HepG2 (cell line): ENCODE results near the gene FOLR3. TPM values are rescaled to one million over a fixed set of nuclear protein-coding genes. Genes with fewer than 3 reads are reported as not detected.
A peak's percentile ranks its signal among the peaks of the same experiment; 100 is the strongest.

Experiments used
- ARNTL ChIP-seq: sonication (generic); formaldehyde crosslinking; IDR thresholded peaks from 2 replicates; pipeline ENCODE4 v1.4.0; 2020; ENCODE audit warnings: mild to moderate bottlenecking, missing genetic modification reagents
- CREB1 ChIP-seq, 2 experiments: fragments of 450-650 bp in 1 of 2; IDR thresholded peaks; 2 replicates each; pipeline ENCODE4 v1.6.1; 2016 to 2017; ENCODE audit warnings: control low read depth in 1 of 2, mild to moderate bottlenecking in 1 of 2, missing compliant biosample characterization in 1 of 2, missing genetic modification characterization in 1 of 2
- CSRNP1 ChIP-seq: sonication (generic); formaldehyde crosslinking; IDR thresholded peaks from 2 replicates; pipeline ENCODE4 v1.8.1; 2023; ENCODE audit warnings: mild to moderate bottlenecking, missing genetic modification reagents
- KAT7 ChIP-seq: IDR thresholded peaks from 2 replicates; pipeline ENCODE4 v1.6.1; 2018; ENCODE audit warnings: borderline replicate concordance, missing compliant biosample characterization
- KDM3A ChIP-seq: IDR thresholded peaks from 2 replicates; pipeline ENCODE4 v1.6.1; 2018; ENCODE audit warnings: low read depth, missing compliant biosample characterization
- KIAA2018 ChIP-seq: sonication (generic); formaldehyde crosslinking; IDR thresholded peaks from 2 replicates; pipeline ENCODE4 v1.5.0; 2020; ENCODE audit warnings: mild to moderate bottlenecking, missing genetic modification reagents, borderline replicate concordance
- MAFF ChIP-seq: IDR thresholded peaks from 2 replicates; pipeline ENCODE4 v1.6.1; 2011; ENCODE audit warnings: low read depth, low read length, improper control_type of control experiment
- NFKBIZ ChIP-seq: IDR thresholded peaks from 2 replicates; pipeline ENCODE4 v1.6.1; 2018; ENCODE audit warnings: missing genetic modification reagents, missing compliant biosample characterization
- NR1H2 ChIP-seq: sonication (generic); formaldehyde crosslinking; IDR thresholded peaks from 2 replicates; pipeline ENCODE4 v1.8.1; 2022; ENCODE audit warnings: low read depth, missing genetic modification reagents, borderline replicate concordance
- PHB2 ChIP-seq: fragments of 450-650 bp; IDR thresholded peaks from 2 replicates; pipeline ENCODE4 v1.6.1; 2018; ENCODE audit not compliant: partially characterized antibody
- TBX2 ChIP-seq: sonication (generic); formaldehyde crosslinking; IDR thresholded peaks from 2 replicates; pipeline ENCODE4 v1.5.0; 2020; ENCODE audit warnings: missing genetic modification reagents, mild to moderate bottlenecking, borderline replicate concordance
- ZHX1 ChIP-seq: sonication (generic); formaldehyde crosslinking; IDR thresholded peaks from 2 replicates; pipeline ENCODE4 v1.8.1; 2022; ENCODE audit warnings: low read depth, mild to moderate bottlenecking, missing genetic modification reagents
- ZNF256 ChIP-seq: sonication (generic); formaldehyde crosslinking; conservative IDR thresholded peaks from 2 replicates; pipeline ENCODE4 v1.4.0; 2020; ENCODE audit warnings: missing genetic modification reagents
- ZNF30 ChIP-seq: sonication (generic); formaldehyde crosslinking; IDR thresholded peaks from 2 replicates; pipeline ENCODE4 v1.5.0; 2020; ENCODE audit warnings: mild to moderate bottlenecking, missing genetic modification reagents
- ZNF557 ChIP-seq: sonication (generic); formaldehyde crosslinking; IDR thresholded peaks from 2 replicates; pipeline ENCODE4 v1.4.0; 2020; ENCODE audit warnings: missing genetic modification reagents
- ZNF562 ChIP-seq: sonication (generic); formaldehyde crosslinking; IDR thresholded peaks from 2 replicates; pipeline ENCODE4 v1.8.0; 2022; ENCODE audit warnings: missing genetic modification reagents, borderline replicate concordance
- polyA plus RNA-seq, 8 experiments: library from polyadenylated mRNA; depleted of rRNA in 3 of 8; stranded (reverse) in 7 of 8; unstranded in 1 of 8; fragments of >200 nt; fragmentation: Illumina TruSeq in 4 of 8; extraction: Trizol in 4 of 8; gene quantifications; 2 replicates each; pipeline versions ENCODE4 v1.2.1 to v1.2.3, GENCODE V29; 2011 to 2016; ENCODE audit warnings: low read depth in 4 of 8, missing spikeins in 1 of 8, mixed read lengths in 1 of 8; ENCODE audit not compliant: insufficient read depth in 1 of 8
- total RNA-seq, 5 experiments: library from RNA; depleted of rRNA; stranded (reverse); fragments of >200 nt; fragmentation: Illumina TruSeq; extraction: Trizol; gene quantifications; 2 replicates each; pipeline ENCODE4 v1.2.3, GENCODE V29; 2016; ENCODE audit warnings: low read depth in 1 of 5

FOLR3 gene
- total and polyA plus RNA-seq, 2 of the 13 experiments (the other 11 are each of a cell fraction or from before 2014, with no cell fraction given) = not detected

- TF ChIP-seq KIAA2018 (CRISPR knock-in tag) (no peak), NFKBIZ (CRISPR knock-in tag) (0 out of 2 replicates have a peak, but pooled peaks have one; percentile 7), NR1H2 (CRISPR knock-in tag) (no peak), CREB1 (IDR thresholded peaks at IDR 0.05) (no peak), CREB1 (CRISPR knock-in tag; IDR thresholded peaks at IDR 0.05) (peak; percentile 48; the same call in 1 of the 2 replicates), CSRNP1 (CRISPR knock-in tag) (no peak), KAT7 (CRISPR knock-in tag) (no peak), ZNF256 (0 out of 2 replicates have a peak, but pooled peaks have one; percentile 3), PHB2 (no peak), ZNF30 (CRISPR knock-in tag) (no peak), MAFF (no peak), ZHX1 (CRISPR knock-in tag) (no peak), TBX2 (CRISPR knock-in tag) (0 out of 2 replicates have a peak, but pooled peaks have one; percentile 3), ARNTL (CRISPR knock-in tag) (no peak), KDM3A (CRISPR knock-in tag) (no peak), ZNF557 (CRISPR knock-in tag) (no peak), ZNF562 (CRISPR knock-in tag) (no peak)
Measured at GRCh38 chr11:72112978-72113808, 22.3 kb upstream of the FOLR3 start (continued).
